Retina (tissue), 1 donor: ENCODE data around the gene METTL5.
"Not testable (repeated sequence)": the region's sequence is repeated elsewhere in the genome, so short reads cannot be mapped to it uniquely, and the experiment has no call there.

Experiments used
- DNase-seq: peaks from one replicate; pipeline ENCODE4 v3.0.0-alpha.2; 2016

The METTL5 gene

GRCh38 chr2:169824373-169825333 is at the start of gene METTL5:
Gene METTL5, minus strand, starts transcription at chr2:169824905. Its CDS starts 308 bp downstream, at chr2:169824597.
- DNase-seq: peak; percentile 94

GRCh38 chr2:169871994-169872393 is 47.3 kb upstream of the METTL5 start:
- no peak for DNase-seq

GRCh38 chr2:169871369-169871768 is 46.7 kb upstream of the METTL5 start:
- not testable (repeated sequence) for DNase-seq

DNA sequence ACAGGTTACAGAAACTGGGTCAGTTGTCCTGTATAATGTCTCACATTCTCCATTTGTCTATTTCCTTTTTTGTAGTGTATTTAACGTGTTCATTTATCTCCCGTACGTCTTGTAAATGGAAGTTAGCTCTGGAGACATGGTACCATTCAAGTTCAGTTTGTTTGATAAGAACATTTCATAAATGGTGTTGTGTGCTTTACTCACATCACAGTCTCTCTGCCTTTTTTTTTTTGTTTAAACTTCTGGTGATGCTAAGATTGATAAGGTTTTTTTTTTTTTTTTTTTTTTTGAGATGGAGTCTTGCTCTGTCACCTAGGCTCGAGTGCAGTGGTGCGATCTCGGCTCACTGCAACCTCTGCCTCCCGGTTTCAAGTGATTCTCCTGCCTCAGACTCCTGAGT is 44.2 kb upstream of the METTL5 start:
- no peak for DNase-seq

- no peak for DNase-seq
These were observed 42.9 kb upstream of the METTL5 start for GRCh38 chr2:169867579-169867978.

GRCh38 chr2:169866230-169866629 is 41.5 kb upstream of the METTL5 start:
- not testable (repeated sequence) for DNase-seq

DNA sequence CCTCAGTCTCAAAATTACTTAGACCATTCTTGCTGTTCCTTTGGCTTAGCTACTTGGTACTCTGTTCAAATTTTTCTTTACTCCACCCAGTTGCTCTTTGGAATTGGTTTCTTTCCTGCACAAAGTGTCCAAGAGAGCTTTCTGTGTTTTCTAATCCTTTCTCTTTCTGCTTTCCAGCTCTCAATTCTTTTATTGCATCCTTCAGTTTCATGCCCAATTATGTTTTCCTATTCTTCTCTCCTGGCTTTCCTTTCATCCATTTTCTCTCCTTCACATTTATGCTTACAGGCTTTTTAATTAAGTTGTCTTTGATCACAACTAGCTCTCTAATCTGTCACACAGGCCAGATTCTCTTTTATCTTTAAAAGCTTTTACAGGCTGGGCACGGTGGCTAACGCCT is 40.8 kb upstream of the METTL5 start:
- no peak for DNase-seq

- no peak for DNase-seq
These were observed 38.1 kb upstream of the METTL5 start for GRCh38 chr2:169862816-169863215.

DNA sequence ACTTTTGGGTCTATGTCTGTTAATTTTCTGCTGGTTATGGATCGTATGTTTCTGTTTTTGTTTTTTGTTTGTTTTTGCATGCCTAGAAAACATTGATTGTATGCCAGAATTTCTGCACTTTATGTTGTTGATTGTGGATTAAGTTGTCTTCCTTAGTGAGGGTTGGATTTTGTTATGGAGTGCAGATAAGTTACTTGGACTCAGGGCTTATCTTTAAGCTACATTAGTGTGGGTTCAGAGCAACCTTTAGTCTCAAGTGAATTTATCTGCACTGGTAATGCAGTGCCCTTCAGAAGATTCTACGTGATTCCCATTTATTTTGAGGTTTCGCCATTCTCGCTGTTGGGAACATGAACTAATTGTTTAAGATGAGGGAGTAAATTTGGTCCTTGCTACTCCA is 35.4 kb upstream of the METTL5 start:
- no peak for DNase-seq

DNA sequence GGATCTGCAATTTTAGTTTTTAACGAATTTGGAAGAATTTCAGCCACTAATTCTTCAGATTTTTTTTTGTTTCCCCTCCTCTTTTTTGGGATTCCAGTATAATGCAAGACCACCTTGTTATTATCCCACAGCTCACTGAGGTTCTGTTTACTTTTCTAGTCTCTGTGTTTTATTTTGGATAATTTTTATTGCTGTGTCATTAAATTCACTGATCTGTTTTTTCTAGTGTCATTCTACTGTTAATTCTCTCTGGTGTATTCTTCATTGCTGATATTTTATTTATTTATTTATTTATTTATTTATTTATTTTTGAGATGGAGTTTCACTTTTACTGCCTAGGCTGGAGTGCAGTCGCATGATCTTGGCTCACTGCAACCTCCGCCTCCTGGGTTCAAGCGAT is 34.7 kb upstream of the METTL5 start:
- no peak for DNase-seq

DNA sequence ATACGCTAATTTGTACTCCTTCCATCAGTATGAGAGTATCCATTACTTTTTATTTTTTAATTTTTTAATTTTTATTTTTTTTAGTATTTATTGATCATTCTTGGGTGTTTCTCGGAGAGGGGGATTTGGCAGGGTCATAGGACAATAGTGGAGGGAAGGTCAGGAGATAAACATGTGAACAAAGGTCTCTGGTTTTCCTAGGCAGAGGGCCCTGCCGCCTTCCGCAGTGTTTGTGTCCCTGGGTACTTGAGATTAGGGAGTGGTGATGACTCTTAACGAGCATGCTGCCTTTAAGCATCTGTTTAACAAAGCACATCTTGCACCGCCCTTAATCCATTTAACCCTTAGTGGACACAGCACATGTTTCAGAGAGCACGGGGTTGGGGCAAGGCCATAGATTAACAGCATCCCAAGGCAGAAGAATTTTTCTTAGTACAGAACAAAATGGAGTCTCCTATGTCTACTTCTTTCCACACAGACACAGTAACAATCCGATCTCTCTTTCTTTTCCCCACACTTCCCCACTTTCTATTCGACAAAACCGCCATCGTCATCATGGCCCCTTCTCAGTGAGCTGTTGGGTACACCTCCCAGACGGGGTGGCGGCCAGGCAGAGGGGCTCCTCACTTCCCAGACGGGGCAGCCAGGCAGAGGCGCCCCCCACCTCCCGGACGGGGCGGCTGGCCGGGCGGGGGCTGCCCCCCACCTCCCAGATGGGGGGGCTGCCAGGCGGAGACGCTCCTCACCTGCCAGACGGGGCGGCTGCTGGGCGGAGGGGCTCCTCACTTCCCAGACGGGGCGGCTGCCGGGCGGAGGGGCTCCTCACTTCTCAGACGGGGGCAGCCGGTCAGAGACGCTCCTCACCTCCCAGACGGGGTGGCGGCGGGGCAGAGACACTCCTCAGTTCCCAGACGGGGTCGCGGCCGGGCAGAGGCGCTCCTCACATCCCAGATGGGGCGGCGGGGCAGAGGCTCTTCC is 30.9 kb upstream of the METTL5 start:
- not testable (repeated sequence) for DNase-seq

DNA sequence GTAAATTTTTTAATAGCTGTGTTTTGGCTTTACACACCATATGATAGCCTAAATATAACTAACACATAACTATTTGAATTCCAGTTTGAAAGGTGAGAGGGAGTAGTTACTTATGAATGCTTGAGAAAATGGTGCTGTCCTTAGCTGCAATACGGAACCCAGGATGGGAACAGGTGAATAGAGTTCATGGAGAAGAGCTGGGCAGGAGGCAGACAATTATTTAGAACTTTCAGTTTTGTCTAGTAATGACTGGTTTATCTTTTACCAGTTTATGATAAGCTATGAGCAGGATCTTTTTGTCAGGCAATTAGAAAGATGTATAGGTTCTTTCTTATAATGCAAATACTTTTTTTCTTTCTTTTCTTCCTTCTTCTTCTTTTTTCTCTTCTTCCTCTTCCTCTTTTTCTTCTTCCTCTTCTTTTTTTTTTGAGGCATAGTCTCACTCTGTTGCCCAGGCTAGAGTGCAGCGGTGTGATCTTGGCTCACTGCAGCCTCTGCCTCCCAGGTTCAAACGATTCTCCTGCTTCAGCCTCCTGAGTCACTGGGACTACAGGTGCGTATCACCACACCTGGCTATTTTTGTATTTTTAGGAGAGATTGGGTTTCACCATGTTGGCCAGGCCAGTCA is 28.4 kb upstream of the METTL5 start:
- no peak for DNase-seq

- DNase-seq: no peak
These were observed 25.0 kb upstream of the METTL5 start for GRCh38 chr2:169849710-169850109.

DNA sequence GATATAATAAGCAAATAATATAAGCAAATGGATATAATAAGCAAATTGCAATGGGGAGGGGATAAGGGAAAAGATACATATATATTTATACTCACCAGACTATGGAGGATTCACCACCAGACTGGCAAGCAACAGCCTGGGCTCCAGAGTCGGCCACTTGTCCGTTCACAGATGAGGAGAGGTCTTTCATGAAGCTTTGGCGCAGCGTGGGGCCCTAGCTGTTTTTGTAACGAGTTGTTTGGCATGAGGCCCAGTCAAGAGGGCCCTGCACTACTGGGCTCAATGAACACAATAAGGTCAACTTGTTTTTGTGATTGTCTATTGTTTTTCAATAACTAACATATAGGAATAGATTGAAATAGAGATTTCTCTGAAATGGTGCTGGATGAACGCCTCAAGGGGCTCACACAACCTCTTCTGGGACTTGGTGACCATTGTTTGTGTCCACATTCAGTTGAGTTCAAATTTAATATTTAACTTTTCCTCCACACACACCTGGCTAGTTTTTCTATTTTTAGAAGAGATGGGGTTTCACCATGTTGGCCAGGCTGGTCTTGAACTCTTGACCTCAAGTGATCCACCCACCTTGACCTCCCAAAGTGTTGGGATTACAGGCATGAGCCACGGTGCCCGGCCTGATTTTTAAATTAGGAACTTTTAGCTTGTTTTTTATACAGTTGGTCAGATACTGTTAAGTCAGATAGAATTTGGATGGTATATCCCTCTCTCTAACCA is 24.4 kb upstream of the METTL5 start:
- not testable (repeated sequence) for DNase-seq

- DNase-seq: no peak
These were observed 20.3 kb upstream of the METTL5 start for GRCh38 chr2:169845016-169845415.

GRCh38 chr2:169841625-169842024 is 16.9 kb upstream of the METTL5 start:
- not testable (repeated sequence) for DNase-seq

GRCh38 chr2:169840747-169841142 is 16.0 kb upstream of the METTL5 start:
- no peak for DNase-seq

GRCh38 chr2:169839954-169840746 is 15.4 kb upstream of the METTL5 start:
- no peak for DNase-seq

- DNase-seq: no peak
These were observed 14.2 kb upstream of the METTL5 start for GRCh38 chr2:169838743-169839489.

- no peak for DNase-seq
These were observed 9.7 kb upstream of the METTL5 start for GRCh38 chr2:169834401-169834800.
